Measurements from ENCODE around the gene TULP3. TPM values are rescaled to one million over a fixed set of nuclear protein-coding genes. Genes with fewer than 3 reads are reported as not detected.

Gene TULP3
- total RNA-seq, 1 donor from 2014 or later: 35.0 TPM

- no peak for DNase-seq (ENCODE audit: low read depth)
Observed at GRCh38 chr12:2925322-2925995, 34.8 kb downstream of the TULP3 start.

- no peak for DNase-seq (ENCODE audit: low read depth)
Observed at GRCh38 chr12:2930865-2931264, 40.2 kb downstream of the TULP3 start.

GRCh38 chr12:2933586-2933985 lies 42.9 kb downstream of the TULP3 start:
- no peak for DNase-seq (ENCODE audit: low read depth)

GRCh38 chr12:2934371-2934770 lies 43.7 kb downstream of the TULP3 start:
- no peak for DNase-seq (ENCODE audit: low read depth)

GRCh38 chr12:2936301-2936700 lies 45.6 kb downstream of the TULP3 start:
- DNase-seq (ENCODE audit: low read depth): no peak

GRCh38 chr12:2937500-2937899 lies 46.8 kb downstream of the TULP3 start:
- DNase-seq (ENCODE audit: low read depth): no peak

- no peak for DNase-seq (ENCODE audit: low read depth)
Observed at GRCh38 chr12:2939191-2939590, 48.5 kb downstream of the TULP3 start.

GRCh38 chr12:2940564-2940963 lies 49.9 kb downstream of the TULP3 start:
- DNase-seq (ENCODE audit: low read depth): peak; percentile 82

- peak; percentile 43 for DNase-seq (ENCODE audit: low read depth)
Observed at GRCh38 chr12:2941524-2941923, 50.8 kb downstream of the TULP3 start.

- DNase-seq (ENCODE audit: low read depth): peak; percentile 52
Observed at GRCh38 chr12:2944401-2945047, 53.8 kb downstream of the TULP3 start.

GRCh38 chr12:2949411-2949810 lies 58.7 kb downstream of the TULP3 start:
- DNase-seq (ENCODE audit: low read depth): no peak

GRCh38 chr12:2955888-2956287 lies 65.2 kb downstream of the TULP3 start:
- DNase-seq (ENCODE audit: low read depth): no peak

GRCh38 chr12:2957816-2958431 lies 67.2 kb downstream of the TULP3 start:
- DNase-seq (ENCODE audit: low read depth): no peak

- DNase-seq (ENCODE audit: low read depth): peak; percentile 94
Observed at GRCh38 chr12:2958432-2959191, 67.9 kb downstream of the TULP3 start.

- peak; percentile 94 for DNase-seq (ENCODE audit: low read depth)
Observed at GRCh38 chr12:2959192-2959504, 68.5 kb downstream of the TULP3 start, which contains the start of gene TEAD4. TSS of gene TEAD4 (plus strand) at chr12:2959397.

- DNase-seq (ENCODE audit: low read depth): peak; percentile 79
Observed at GRCh38 chr12:2959505-2960389, 69.1 kb downstream of the TULP3 start.

- DNase-seq (ENCODE audit: low read depth): peak; percentile 55
Observed at GRCh38 chr12:2960390-2960956, 69.8 kb downstream of the TULP3 start.

GRCh38 chr12:2960996-2961616 lies 70.4 kb downstream of the TULP3 start:
- DNase-seq (ENCODE audit: low read depth): peak; percentile 44

- DNase-seq (ENCODE audit: low read depth): peak; percentile 48
Observed at GRCh38 chr12:2961705-2962104, 71.0 kb downstream of the TULP3 start.

- DNase-seq (ENCODE audit: low read depth): peak; percentile 79
Observed at GRCh38 chr12:2963154-2963759, 72.6 kb downstream of the TULP3 start.

Measured in myocyte (in vitro differentiated cells).